Left hindlimb (tissue), 1 donor: ENCODE data around the gene MCM5.
A peak's percentile ranks its signal among the peaks of the same experiment; 100 is the strongest.
"Not testable (repeated sequence)": the region's sequence is repeated elsewhere in the genome, so short reads cannot be mapped to it uniquely, and the experiment has no call there.

Experiments used
- DNase-seq: peaks from one replicate; pipeline ENCODE4 v3.0.0-alpha.2; 2018

MCM5 gene

DNA sequence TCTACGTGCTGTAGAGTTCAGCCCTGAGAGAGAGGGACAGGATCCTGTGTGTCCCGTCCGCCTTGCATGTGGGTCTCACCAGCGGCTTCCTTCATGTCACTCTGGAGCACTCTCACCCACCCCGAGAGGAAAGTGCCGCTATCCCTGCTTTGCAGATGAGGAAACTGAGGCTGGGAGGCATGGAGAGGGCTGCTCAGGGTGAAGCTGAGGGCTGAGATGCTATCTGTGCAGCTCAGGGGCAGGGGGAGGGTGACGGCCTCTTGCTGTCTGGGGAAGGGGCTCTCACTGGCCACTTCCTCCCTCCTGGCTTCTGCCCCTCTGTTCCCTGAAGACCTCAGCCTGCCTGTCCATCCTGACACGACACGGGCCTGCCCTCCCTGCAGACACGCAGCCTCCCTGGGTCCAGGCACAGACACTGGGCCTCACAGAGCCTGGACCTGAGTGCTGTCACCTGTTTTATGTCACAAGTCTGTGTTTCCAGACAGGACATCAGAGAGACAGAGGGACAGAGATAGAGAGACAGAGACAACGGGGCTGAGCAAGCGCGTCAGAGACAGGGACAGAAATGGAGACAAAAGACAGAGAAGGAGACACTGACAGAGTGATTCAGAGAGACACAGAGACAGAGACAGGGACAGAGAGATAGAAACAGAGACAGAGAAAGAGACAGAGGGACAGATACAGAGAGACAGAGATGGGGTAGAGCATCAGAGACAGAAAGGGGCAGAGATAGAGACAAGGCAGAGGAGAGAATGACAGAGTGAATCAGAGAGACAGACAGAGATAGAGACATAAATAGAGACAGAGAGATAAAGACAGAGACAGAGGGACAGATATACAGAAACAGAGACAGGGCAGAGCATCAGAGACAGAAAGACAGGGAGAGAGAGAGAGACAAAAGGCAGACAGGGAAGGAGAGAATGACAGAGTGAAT is 53.1 kb downstream of the MCM5 start:
- DNase-seq: no peak

DNA sequence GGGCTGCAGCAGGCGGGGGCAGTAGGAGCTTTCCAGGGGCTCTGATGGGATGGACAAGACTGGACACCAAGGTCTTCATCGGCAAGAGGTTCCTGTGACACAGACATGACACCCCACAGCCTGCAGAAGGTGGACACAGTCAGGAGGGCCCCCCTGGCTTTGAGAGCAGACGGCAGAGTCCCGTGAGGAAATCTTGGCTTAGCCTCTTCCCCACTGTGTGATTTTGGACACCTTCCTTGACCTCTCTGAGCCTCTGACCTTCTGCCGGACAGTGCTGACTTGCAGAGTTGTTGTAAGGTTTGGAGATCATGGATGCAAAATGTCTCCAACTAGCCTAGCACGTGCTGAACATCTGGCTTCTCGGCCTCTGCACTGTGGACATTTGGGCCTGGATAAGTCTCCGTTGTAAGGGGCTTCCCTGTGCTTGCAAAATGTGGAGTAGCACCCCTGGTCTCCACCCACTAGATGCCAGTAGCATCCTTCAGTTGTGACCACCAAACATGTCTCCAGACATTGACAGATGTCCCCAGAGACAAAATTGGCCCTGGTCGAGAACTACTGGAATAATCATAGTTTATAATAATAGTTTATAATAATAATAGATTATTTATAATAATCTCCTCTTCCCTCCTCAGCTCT is 54.6 kb downstream of the MCM5 start:
- DNase-seq: no peak

DNA sequence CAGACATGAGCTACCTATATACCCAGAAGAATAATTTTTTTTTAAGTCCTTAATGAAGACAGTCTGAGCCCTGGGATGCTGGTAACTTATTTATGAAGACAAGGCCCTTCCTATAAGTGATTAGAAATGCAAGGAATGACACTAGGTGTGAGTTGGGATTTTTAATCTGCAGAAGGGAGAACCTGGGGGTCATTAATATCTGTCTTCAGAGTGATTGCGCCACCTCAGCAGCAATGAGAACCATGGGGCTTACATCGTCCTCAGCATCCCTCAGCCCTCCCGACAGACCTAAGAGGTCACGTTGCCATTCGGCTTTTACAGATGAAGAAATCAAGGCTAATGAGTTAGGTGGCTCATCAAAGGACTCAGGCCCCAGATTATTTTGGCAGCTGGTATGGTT is 55.6 kb downstream of the MCM5 start:
- DNase-seq: no peak

DNA sequence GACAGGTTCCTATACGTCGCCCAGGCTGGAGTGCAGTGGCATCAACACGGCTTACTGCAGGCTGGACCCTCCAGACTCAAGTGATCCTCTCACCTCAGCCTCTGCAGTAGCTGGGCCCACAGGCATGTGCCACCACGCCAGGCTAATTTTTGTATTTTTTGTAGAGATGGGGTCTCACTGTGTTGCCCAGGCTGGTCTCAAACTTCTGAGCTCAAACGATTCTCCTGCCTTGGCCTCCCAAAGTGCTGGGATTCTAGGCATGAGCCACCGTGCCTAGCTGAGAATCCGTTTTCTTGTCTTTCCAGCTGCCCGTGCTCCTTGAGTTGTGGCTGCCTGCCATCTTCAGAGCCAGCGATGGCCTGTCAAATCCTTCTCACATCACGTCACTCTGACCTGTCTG is 56.8 kb downstream of the MCM5 start:
- DNase-seq: no peak

DNA sequence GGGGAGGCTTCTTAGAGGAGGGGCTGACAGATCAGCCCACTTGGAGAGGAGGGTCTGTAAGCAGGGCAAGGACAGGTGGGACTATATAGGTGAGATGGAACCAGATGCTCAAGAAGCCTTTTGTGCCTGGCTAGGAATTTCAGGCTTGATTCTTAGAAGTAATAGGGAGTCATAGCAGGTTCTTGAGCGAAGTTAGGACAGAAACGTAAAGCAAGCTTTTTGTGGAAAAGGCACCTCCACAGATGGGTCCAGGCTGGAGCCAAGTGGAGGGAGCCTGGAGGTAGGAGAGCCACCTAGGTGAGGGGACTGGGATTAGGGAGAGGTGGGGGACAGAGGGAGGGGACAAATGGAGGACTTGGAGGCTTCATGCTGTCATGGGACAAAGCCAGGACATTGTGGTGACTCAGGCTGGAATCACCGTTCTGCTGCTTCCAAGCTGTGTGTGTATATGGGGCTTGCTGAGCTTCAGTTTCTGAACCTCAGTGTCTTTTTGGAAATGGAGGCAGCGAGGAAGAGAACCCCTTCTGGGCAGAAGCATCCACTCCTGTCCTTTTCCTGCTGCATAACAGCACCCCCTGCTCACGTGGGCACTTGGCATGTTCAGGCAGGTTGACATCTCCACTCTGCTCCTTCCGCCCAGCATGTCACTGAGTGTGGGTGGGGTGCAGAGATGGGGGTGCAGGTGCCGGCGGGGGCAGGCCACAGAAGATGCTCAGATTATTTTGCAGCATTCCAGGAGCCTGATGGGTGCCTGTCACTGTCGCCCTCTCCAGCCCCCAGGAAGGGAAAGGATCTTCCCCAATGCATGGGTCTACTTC is 58.0 kb downstream of the MCM5 start:
- DNase-seq: no peak

DNA sequence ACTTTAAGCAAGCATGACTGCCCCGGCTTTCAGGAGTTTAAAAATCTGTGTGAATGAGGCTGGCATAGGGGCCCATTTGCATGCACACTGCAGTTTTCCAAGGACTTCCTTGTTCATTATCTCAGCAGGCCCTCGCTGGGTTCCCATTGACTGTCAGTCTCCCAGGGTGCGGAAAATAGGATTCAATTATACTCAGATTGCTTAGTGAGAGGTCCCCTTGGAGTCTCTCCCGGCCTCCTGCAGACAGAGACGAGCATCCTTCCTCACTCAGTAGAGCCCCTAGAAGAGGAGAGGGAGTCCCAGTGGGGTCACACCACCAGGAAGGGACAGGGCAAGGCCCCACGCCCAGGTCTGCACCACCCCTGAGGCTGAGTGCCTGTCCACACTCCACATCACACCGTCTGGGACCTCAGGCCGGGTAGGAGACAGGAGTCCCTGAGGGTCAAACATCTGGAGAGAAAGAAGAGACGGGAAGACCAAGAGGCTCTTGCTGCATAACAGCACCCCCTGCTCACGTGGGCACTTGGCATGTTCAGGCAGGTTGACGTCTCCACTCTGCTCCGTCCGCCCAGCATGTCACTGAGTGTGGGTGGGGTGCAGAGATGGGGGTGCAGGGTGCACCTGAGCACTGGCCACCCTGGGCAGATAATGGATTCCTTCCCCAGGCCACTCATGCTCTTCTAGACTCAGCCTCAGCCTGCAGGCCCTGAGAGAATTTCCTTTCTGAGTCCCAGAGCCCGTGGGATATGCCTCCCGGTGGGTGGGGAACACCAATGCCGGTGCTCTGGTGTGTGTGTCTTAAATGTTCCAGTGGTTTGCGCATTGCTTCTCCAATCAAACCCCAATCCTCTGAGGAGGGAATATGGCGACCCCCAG is 58.8 kb downstream of the MCM5 start:
- DNase-seq: no peak

DNA sequence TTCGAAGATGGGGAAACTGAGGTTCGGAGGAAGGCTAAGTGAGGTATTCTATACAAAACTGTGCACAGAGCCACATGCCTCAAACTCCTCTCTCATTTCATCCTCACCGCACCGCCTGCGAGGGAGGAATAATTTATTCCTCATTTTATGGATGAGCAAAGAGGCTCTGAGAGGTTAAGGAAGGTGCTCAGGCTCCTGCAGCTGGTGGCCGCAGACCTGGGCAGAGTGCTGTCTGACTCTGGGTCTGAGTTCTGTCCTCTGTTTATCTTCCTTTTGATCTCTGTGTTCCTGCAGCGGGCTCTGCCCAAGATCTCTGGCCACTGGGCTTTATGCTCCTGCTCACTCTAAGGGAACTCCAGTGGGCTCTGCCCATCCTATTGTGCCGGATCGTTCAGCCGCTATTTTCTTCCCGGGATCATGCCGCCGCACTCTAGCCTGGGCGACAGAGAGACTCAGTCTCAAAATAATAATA is 59.5 kb downstream of the MCM5 start:
- no peak for DNase-seq

DNA sequence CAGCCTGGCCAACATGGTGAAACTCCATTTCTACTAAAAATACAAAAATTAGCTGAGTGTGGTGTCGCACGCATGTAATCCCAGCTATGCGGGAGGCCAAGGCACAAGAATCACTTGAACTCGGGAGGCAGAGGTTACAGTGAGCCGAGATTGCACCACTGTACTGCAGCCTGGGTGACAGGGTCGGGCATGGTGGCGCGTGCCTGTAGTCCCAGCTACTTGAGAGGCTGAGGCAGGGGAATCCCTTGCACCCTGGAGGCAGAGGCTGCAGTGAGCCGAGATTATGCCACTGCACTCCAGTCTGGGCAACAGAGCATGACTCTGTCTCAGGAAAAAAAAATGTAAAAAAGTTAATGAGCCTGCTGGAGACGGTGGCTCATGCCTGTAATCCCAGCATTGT is 60.0 kb downstream of the MCM5 start:
- not testable (repeated sequence) for DNase-seq

DNA sequence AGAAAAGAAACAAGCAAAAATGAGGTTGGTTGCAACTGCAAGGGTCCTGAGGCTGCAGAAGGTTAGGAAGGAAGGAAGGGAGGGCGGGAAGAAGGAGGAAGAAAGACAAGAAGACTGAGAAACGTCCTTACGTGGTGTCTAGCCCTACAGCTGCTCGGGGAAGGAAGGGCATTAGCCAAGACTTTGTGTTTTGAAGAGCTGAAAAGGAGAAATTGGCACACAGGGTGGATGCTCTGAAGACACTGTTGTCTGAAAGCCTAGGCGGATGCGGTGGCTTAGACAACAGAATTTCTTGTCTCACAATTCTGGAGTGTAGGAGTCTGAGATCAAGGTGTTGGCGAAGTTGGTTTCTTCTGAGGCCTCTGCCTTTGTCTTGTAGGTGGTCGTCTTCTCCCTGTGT is 60.7 kb downstream of the MCM5 start:
- DNase-seq: no peak

DNA sequence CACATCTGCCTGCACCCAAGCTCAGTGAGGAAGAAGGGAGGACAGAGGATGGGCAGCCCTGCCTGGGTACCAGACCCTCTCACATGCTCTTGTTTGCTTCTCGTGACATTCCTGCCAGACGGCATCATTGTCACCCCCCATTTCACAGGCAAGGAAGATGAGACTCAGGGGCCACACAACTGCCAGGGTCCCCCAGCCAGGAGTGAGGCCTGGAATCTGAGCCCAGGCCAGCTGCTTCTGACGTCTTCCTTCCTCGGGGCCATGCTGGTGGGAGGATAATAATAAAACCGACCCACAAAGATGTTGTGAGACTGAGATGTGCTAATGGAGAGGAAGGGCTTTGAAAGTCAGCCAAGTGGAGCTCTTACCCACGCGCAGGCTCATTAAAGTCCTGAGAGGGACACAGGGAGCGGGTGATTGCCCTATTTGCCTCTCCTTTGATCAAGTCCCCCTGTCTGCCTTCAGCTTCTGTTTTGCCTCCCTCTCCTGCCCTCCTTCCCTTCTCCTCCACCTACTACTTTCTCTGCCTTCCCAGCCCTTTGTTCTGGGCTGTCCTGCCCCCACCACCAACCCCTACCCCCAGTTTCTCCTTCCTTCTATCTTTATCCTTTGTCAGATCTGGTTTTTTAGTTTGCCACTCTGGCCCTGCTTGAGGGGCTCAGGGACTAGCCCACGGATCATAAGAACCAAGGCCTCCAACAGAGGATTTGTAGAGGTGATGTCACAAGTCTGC is 62.7 kb downstream of the MCM5 start:
- DNase-seq: no peak

DNA sequence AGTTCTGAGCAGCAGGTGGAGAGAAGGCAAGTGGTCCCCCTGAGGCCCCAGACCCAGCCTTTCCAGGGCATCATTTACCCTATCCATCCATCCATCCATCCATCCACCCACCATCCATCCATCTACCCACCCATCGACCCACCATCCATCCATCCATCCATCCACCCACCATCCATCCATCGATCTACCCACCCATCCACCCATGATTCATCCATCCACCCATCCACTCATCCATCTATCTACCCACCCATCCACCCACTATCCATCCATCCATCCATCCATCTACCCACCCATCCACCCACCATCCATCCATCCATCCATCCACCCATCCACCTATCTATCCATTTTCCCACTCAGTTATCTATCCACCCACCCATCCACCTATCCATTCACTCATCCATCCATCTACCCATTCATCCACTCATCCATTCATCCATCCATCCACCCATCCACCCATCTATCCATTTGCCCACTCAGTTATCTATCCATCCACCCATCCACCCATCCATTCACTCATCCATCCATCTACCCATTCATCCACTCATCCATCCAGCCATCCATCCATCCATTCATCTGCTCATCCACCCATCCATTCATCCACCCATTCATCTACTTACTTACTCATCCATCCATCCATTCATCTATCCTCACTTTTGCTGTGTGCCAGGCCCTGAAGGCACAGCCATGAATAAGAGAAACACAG is 63.4 kb downstream of the MCM5 start:
- DNase-seq: no peak

DNA sequence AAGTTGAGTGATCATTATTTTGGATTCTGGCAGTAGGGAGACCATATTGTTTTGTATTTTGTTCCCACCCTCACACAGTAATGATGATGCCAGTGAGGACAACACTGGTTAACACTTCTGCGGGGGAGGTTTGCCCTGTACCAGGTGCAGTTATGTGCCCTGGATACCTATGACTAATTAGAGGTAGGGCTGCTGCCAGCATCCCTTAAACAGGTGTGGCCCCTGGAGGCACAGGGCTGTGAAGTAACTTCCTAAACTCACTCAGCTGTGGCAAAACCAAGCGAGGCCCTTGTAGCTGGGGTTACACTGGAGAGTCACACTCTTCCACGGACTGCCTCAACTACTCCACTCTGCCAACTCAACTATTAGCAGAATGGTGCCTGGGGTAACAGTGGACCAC is 64.5 kb downstream of the MCM5 start:
- DNase-seq: no peak

DNA sequence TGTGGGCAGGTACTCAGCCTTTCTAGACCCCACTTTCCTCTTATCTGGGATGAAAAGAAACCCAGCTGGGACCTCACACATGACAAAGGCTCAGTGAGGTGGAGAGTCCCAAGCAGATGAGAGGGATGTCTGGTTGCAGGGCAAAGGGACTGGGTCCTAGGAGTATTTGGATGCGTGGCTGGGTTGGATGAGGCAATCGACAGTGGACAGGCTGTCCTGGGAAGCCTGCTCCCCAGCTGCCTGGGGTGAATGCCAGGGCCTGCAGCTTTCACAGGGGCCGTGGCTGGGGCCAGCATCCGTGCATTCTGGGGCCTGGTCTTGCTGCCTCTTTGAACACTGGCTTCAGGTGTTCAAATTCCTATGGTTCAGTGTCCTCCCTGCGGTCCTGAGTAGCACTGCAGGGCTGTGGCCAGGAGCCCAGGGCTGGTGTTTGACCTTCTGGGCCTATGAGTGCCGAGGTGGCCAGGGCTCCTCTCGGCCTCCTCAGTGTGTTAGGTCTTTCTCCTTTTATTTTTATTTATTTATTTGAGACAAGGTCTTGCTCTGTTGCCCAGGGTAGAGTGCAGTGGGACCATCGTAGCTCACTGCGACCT is 65.3 kb downstream of the MCM5 start:
- no peak for DNase-seq

DNA sequence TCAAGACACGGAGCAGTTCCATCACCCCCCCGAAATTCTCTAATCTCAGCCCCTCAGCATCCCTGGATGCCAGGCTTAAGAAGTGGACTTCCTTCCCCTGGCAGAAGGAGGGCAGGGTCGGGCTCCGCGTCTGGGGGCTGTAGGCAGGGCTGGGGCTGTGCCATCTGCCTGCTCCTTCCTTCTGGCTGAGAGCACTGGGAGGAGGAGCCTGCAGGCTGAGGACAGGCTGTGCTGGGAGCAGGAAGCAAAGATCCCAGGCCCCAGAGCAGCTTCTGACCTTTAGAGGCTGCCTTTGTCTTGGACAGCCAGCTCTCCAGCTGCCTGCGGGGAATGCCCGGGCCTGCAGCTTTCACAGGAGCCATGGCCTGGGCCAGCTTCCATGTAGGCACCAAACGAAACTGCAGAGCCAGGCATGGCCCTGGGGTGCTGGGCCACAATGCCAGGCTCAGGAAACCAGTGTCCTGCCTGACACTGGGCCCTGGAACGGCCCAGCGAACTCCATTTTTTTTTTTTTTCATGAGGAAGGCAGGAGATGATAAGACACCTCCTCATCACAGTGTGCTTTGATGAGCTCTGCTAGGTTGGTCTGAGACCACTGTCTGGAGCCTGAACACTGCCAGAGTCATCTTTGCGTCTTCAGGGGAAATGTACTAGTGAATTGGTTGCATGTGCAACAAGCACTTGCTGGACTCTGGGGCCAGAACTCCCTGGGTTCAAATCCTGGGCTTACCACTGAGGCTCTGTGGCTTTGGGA is 67.9 kb downstream of the MCM5 start:
- DNase-seq: peak; percentile 48

DNA sequence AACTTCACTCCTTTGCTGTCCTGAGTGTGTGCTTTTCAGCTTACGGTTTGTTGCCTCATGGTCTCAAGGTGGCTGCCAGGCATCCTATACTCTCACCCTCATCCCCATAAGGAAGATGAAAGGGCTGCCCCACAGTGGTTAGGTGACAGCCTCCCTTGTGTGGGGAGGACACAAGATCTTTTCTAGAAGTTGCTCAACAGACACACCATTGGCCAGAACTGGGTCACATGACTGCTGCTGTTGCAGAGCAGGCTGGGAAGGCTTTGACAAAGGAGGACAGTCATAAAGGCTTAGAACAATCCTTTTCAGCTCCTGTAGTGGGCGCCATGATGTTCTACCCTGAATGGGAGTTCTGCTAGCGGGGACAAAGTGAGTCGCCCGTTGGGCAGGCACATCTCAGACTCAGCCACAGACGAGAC is 71.0 kb downstream of the MCM5 start:
- no peak for DNase-seq

DNA sequence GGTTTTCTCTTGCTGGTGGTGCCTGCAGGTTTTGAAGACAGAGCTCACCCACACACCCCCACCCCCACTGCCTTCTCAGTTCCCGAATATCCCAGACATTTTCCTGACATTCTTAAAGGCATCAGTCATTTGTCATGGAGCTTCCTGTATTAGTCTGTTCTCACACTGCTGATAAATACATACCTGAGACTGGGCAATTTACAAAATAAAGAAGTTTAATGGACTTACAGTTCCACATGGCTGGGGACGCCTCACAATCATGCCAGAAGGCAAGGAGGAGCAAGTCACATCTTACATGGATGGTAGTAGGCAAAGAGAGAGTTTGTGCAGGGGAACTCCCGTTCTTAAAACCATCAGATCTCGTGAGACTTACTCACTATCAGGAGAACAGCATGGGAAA is 71.6 kb downstream of the MCM5 start:
- not testable (repeated sequence) for DNase-seq

DNA sequence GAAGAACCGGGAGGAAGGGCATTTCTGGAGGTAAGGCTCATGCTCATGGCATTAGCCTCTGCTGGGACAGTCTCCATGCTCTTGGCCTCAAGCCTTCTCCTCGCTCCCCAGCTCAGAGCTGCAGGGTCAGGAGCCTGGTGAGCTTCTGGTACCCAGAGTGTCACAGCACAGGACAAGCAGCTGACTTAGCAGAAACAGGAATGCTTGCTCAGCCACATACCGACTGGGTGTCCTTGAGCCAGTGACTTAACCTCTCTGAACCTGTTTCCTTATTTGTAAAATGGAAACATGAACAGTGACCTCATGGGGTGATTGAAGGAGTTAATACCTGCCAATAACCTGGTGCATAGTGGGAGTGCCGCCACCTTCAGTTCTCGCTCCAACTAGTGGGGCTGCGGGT is 72.5 kb downstream of the MCM5 start:
- no peak for DNase-seq

DNA sequence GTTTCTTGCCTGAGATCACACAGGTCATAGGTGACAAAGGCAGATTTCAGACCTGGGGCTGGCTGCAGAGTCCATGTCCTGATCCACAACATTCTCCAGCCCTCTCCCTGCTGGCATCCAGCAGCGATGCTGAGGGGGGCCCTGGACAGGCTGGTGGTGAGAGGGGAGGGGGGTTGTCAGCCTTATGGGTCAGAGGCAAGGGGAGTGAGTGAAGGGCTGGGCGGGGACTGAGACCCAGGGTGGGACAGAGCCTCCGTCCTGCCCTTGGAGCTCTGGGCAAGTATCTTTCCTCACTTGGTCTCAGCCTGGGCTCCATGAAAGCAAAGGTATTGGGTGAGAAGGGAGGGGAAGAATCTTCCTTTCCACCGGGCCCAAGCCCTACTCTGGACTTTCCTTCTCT is 74.0 kb downstream of the MCM5 start:
- DNase-seq: no peak
